ENCODE measurements around the gene RPL22.

GRCh38 chr1:6209661-6210580 is 10.5 kb upstream of the RPL22 start:
- TF ChIP-seq CTCF (IDR thresholded peaks at IDR 0.05; ENCODE audit: low read depth, low read length, missing input control): no peak
- no peak for TF ChIP-seq EGR1 (IDR thresholded peaks at IDR 0.05; ENCODE audit: low read depth in 2 of 2)
- no peak for TF ChIP-seq SP1 (IDR thresholded peaks at IDR 0.05)
- no peak for TF ChIP-seq REST (IDR thresholded peaks at IDR 0.05)
- no peak for TF ChIP-seq RXRA (IDR thresholded peaks at IDR 0.05)
- no peak for TF ChIP-seq ZBTB33 (IDR thresholded peaks at IDR 0.05)
- no peak for TF ChIP-seq RAD21 (IDR thresholded peaks at IDR 0.05)
- TF ChIP-seq TAF1 (conservative IDR thresholded peaks at IDR 0.05): no peak
- no peak for TF ChIP-seq YY1 (IDR thresholded peaks at IDR 0.05)
- no peak for TF ChIP-seq MAX (IDR thresholded peaks at IDR 0.05)
- TF ChIP-seq ATF3 (IDR thresholded peaks at IDR 0.05): no peak
- no peak for TF ChIP-seq JUND (IDR thresholded peaks at IDR 0.05)
- no peak for TF ChIP-seq GABPA (IDR thresholded peaks at IDR 0.05 in 1 of 2, conservative IDR thresholded peaks at IDR 0.05 in 1 of 2)
- no peak for TF ChIP-seq FOXA1 (IDR thresholded peaks at IDR 0.05)
